ENCODE measurements around the gene FAM229A. TPM values are rescaled to one million over a fixed set of nuclear protein-coding genes. Genes with fewer than 3 reads are reported as not detected.

Gene FAM229A
- total and polyA plus RNA-seq, 2 experiments from 2014 or later: 3.4 to 4.2 TPM

GRCh38 chr1:32394141-32394889 lies 32.0 kb upstream of the FAM229A start, which contains the start of gene BSDC1:
Gene BSDC1, minus strand, starts transcription at chr1:32394441. Its CDS starts 27 bp downstream, at chr1:32394414.
- Histone ChIP-seq H3K27ac (peak within 1 kb of the TSS; percentile 92), H3K9me2 (replicated peaks; ENCODE audit: insufficient read depth) (no peaks in the 10 kb centered on the region), H3K9me3 (ENCODE audit: low read depth) (no peaks in the 10 kb centered on the region), H3K36me3 (replicated peaks; ENCODE audit: insufficient read depth, low read depth) (peaks cover 1% of the 10 kb centered on the region), H2AFZ (peak within 1 kb of the TSS; percentile 20), H3K79me2 (peaks cover 51% of the 10 kb centered on the region), H3K27me3 (no peaks in the 10 kb centered on the region), H3K4me3 (peak within 1 kb of the TSS; percentile 47), H3K4me2 (peak within 1 kb of the TSS; percentile 93), H3K4me1 (ENCODE audit: insufficient read depth) (peaks cover 21% of the 10 kb centered on the region), H4K20me1 (ENCODE audit: insufficient read depth, poor library complexity, severe bottlenecking) (peaks cover 14% of the 10 kb centered on the region)
- WGBS (ENCODE audit: low lambda C conversion rate, missing lambda C conversion rate): under 1% methylated on average over 39 of the region's 48 CpGs
- TF ChIP-seq EZH2phosphoT487 (IDR thresholded peaks at IDR 0.05; ENCODE audit: low read depth, severe bottlenecking, unreplicated experiment): no peak
- TF ChIP-seq CTCF (IDR thresholded peaks at IDR 0.05; ENCODE audit: poor library complexity): no peak
- TF ChIP-seq EZH2 (IDR thresholded peaks at IDR 0.05; ENCODE audit: borderline replicate concordance): no peak
- DNase-seq (ENCODE audit: low spot score): peak; percentile 99

- Histone ChIP-seq H3K9me2 (replicated peaks; ENCODE audit: insufficient read depth) (no peaks in the 10 kb centered on the region), H3K4me2 (peak overlapping the region; percentile 93), H3K36me3 (replicated peaks; ENCODE audit: insufficient read depth, low read depth) (peaks cover 5% of the 10 kb centered on the region), H3K27me3 (no peaks in the 10 kb centered on the region), H4K20me1 (ENCODE audit: insufficient read depth, poor library complexity, severe bottlenecking) (peaks cover 17% of the 10 kb centered on the region), H3K4me3 (peak overlapping the region; percentile 47), H2AFZ (peak overlapping the region; percentile 18), H3K9me3 (ENCODE audit: low read depth) (no peaks in the 10 kb centered on the region), H3K79me2 (peaks cover 55% of the 10 kb centered on the region), H3K4me1 (ENCODE audit: insufficient read depth) (peaks cover 21% of the 10 kb centered on the region), H3K27ac (peak overlapping the region; percentile 87)
- DNase-seq (ENCODE audit: low spot score): peak; percentile 76
- 3% methylated on average over 13 of the region's 15 CpGs for WGBS (ENCODE audit: low lambda C conversion rate, missing lambda C conversion rate)
- TF ChIP-seq EZH2 (IDR thresholded peaks at IDR 0.05; ENCODE audit: borderline replicate concordance): no peak
- TF ChIP-seq CTCF (IDR thresholded peaks at IDR 0.05; ENCODE audit: poor library complexity): no peak
- TF ChIP-seq EZH2phosphoT487 (IDR thresholded peaks at IDR 0.05; ENCODE audit: low read depth, severe bottlenecking, unreplicated experiment): no peak
Observed at GRCh38 chr1:32393832-32394140, 31.5 kb upstream of the FAM229A start.

GRCh38 chr1:32393136-32393535 lies 30.9 kb upstream of the FAM229A start:
- Histone ChIP-seq H3K27ac (peak overlapping the region; percentile 87), H3K4me1 (ENCODE audit: insufficient read depth) (peaks cover 21% of the 10 kb centered on the region), H3K4me2 (peak overlapping the region; percentile 93), H3K36me3 (replicated peaks; ENCODE audit: insufficient read depth, low read depth) (peaks cover 5% of the 10 kb centered on the region), H3K9me3 (ENCODE audit: low read depth) (no peaks in the 10 kb centered on the region), H3K79me2 (peaks cover 57% of the 10 kb centered on the region), H4K20me1 (ENCODE audit: insufficient read depth, poor library complexity, severe bottlenecking) (peaks cover 17% of the 10 kb centered on the region), H3K4me3 (peak overlapping the region; percentile 47), H2AFZ (no peak overlapping the region), H3K27me3 (no peaks in the 10 kb centered on the region), H3K9me2 (replicated peaks; ENCODE audit: insufficient read depth) (no peaks in the 10 kb centered on the region)
- TF ChIP-seq EZH2 (IDR thresholded peaks at IDR 0.05; ENCODE audit: borderline replicate concordance) (no peak), CTCF (IDR thresholded peaks at IDR 0.05; ENCODE audit: poor library complexity) (no peak), EZH2phosphoT487 (IDR thresholded peaks at IDR 0.05; ENCODE audit: low read depth, severe bottlenecking, unreplicated experiment) (no peak)
- WGBS (ENCODE audit: low lambda C conversion rate, missing lambda C conversion rate): 84% methylated on average over 1 of the region's 1 CpG
- DNase-seq (ENCODE audit: low spot score): no peak

Data from hepatocyte (in vitro differentiated cells).